Pancreas (tissue), 10 donors: Measurements from ENCODE around the gene RAB1B. TPM values are rescaled to one million over a fixed set of nuclear protein-coding genes. Genes with fewer than 3 reads are reported as not detected.

ENCODE experiments used
- ATAC-seq, 4 donors: fragments of 200-7000 bp; cut with Tn5 transposase; one replicate each; pipeline versions ENCODE4 v1.8.0 to v1.9.1; 2020; ENCODE audit warnings: mild to moderate bottlenecking in 4 of 4, moderate library complexity in 4 of 4
- DNase-seq, 6 donors: peaks; one replicate each; pipeline ENCODE4 v3.0.0-alpha.2; 2020
- FAIRE-seq: peaks from 2 replicates; lab custom pipeline; 2012; peaks lifted over from hg19 to GRCh38; lab: Jason Lieb, UNC
- H3K27ac ChIP-seq, 4 donors: fragments of 200-600 bp; sonication (generic); 1 replicate in 3 of 4; 2 replicates in 1 of 4; pipeline versions ENCODE4 v1.5.0 to v1.8.0; 2020
- H3K27me3 ChIP-seq, 4 donors: fragments of 200-600 bp; one replicate each; pipeline ENCODE4 v1.8.0; 2021
- H3K36me3 ChIP-seq, 3 donors: fragments of 200-600 bp; sonication (generic) in 1 of 3; one replicate each; pipeline versions ENCODE4 v1.5.0 to v1.8.0; 2020 to 2021
- H3K4me1 ChIP-seq, 3 donors: fragments of 200-600 bp; one replicate each; pipeline ENCODE4 v1.8.0; 2021
- H3K4me3 ChIP-seq, 4 donors: fragments of 200-600 bp; sonication (generic) in 2 of 4; one replicate each; pipeline versions ENCODE4 v1.5.0 to v1.8.0; 2020 to 2021
- H3K9me3 ChIP-seq, 4 donors: fragments of 200-600 bp; one replicate each; pipeline ENCODE4 v1.8.0; 2021
- CTCF ChIP-seq, 4 donors: fragments of 200-600 bp; sonication (generic) in 3 of 4; IDR thresholded peaks; one replicate each; pipeline versions ENCODE4 v1.5.0 to v1.8.0; 2021; ENCODE audit warnings: antibody characterized with exemption in 4 of 4
- whole genome bisulfite sequencing, 2 donors: extraction: QIAGEN DNeasy Blood & Tissue Kit; methylation state at CpG; one replicate each; pipeline ENCODE4 v1.1.7; 2013; 5-methylcytosine and 5-hydroxymethylcytosine counted together
- intact Hi-C, 3 donors: fragments of 100-400 bp; cut with DNase I; formaldehyde crosslinking; loops; one replicate each; pipeline versions ENCODE4 v1.11.1 to v1.14.2; 2022
- polyA plus RNA-seq, 2 donors: library from polyadenylated mRNA; stranded (reverse); fragments of 200-250 nt; gene quantifications; one replicate each; pipeline ENCODE4 v1.2.3, GENCODE V29; 2013
- total RNA-seq, 6 donors: library from RNA; stranded (reverse); fragmentation: NEBNext Ultra II Directional in 4 of 6; extraction: Animal tissue kit (Norgen Biotek cat#: 25700) in 4 of 6; gene quantifications; one replicate each; pipeline versions ENCODE4 v1.2.1 to v1.2.4, GENCODE V29; 2021 to 2023
- donor health status: healthy with polysubstance abuse.
- donor health status: DM: no; HTN: no; CAD: no; lungs with moderate emphysema.
- donor health status: DM: no; HTN: no; CAD: no.
- donor health status: control.
- donor health status: control.
- donor health status: Bipolar disorder and iron deficiency.
- donor health status: DM: yes; HTN: yes; CAD: no.
- donor health status: DM: no; HTN: no; CAD: no.
- donor health status: DM: no; HTN: no; CAD: no.
- donor health status: DM: yes; HTN: yes; CAD: no.

The RAB1B gene
- total and polyA plus RNA-seq, 8 donors = 36.8 to 96.2 (median 55.1) TPM

DNA sequence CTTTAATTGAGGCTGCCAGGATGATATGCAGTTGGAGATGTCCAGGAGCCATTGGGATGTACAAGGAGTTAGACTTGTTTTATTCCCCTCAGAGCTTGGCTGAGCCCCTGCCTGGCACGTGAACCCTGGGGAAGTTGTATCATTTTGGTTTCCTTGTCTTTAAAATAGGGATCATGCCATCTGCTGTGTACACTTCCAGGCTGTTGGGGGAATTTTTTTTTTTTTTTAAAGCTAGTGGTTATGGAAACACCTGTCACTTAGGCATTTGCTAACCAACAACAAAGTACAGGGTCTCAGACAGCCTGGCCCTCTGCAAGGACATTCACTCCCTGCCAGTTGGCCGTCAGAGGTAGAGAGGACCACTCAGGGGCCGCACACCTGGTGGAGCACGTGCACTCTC, 8.5 kb upstream of the RAB1B start:
- WGBS, 2 donors = 87 to 91% methylated on average over 4 of the region's 4 CpGs
- no peak for TF ChIP-seq CTCF (IDR thresholded peaks at IDR 0.05)
- Histone ChIP-seq H3K9me3 (no peaks in the 10 kb centered on the region), H3K27ac (no peak overlapping the region), H3K27me3 (no peaks in the 10 kb centered on the region), H3K4me3 (no peak overlapping the region), H3K36me3 (no peaks in the 10 kb centered on the region), H3K4me1 (peaks cover 0 to 6% (median 0%) of the 10 kb centered on the region in 3 donors)
- no peak for FAIRE-seq
- no peak for DNase-seq
- intact Hi-C loops = no loop called here
- ATAC-seq = no peak

DNA sequence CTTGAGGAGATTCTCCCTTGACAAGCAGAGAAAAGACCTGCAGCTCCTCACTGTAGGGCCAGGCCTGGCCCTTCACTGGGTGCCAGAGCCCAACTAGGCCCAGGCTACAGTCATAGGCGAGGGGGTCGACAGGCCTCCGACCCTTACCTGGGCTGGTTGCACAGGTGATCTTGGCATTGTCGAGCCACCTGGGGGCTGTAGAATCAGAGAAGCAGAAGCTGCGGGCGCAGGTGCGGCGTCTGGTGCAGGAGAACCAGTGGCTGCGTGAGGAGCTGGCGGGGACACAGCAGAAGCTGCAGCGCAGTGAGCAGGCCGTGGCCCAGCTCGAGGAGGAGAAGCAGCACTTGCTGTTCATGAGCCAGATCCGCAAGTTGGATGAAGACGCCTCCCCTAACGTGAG, 6.9 kb upstream of the RAB1B start:
- 92 to 95% methylated on average over 16 of the region's 16 CpGs for WGBS, 2 donors

DNA sequence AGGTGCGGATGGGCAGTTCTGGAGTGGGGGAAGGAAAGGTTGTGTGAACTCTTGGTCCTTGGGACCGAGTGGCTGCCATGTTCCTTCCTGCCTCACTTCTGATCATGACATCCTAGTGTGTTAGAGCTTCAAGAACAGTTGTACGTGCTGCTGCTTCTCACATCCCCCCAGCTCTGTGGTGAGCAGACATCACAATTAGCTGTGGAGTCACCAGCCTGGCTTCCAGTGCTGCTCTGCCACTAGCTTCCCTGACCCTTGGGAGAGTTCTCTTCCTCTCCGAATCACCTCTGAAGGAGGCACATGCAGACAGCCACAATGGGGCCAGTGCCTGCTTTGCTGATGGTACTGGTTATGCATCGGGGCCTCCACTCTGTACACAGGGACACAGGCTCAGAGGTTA, 6.2 kb upstream of the RAB1B start:
- Histone ChIP-seq H3K4me1 (peaks cover 0 to 6% (median 0%) of the 10 kb centered on the region in 3 donors), H3K36me3 (no peaks in the 10 kb centered on the region), H3K27me3 (no peaks in the 10 kb centered on the region), H3K9me3 (no peaks in the 10 kb centered on the region), H3K4me3 (no peak overlapping the region), H3K27ac (no peak overlapping the region)
- ATAC-seq (no peak), FAIRE-seq (no peak), DNase-seq (peak in 1 of 6 donors; percentile 25)
- intact Hi-C loops = no loop called here
- TF ChIP-seq CTCF (IDR thresholded peaks at IDR 0.05) = no peak
- WGBS, 2 donors = 93 to 94% methylated on average over 5 of the region's 5 CpGs

More for the DNA sequence above, 6.9 kb upstream of the RAB1B start:
- intact Hi-C loops = no loop called here
- Histone ChIP-seq H3K4me1 (peaks cover 0 to 6% (median 0%) of the 10 kb centered on the region in 3 donors), H3K9me3 (no peaks in the 10 kb centered on the region), H3K4me3 (no peak overlapping the region), H3K27ac (no peak overlapping the region), H3K27me3 (no peaks in the 10 kb centered on the region), H3K36me3 (no peaks in the 10 kb centered on the region)
- no peak for ATAC-seq
- no peak for FAIRE-seq
- TF ChIP-seq CTCF (IDR thresholded peaks at IDR 0.05) = no peak
- peak in 1 of 6 donors; percentile 67 for DNase-seq

DNA sequence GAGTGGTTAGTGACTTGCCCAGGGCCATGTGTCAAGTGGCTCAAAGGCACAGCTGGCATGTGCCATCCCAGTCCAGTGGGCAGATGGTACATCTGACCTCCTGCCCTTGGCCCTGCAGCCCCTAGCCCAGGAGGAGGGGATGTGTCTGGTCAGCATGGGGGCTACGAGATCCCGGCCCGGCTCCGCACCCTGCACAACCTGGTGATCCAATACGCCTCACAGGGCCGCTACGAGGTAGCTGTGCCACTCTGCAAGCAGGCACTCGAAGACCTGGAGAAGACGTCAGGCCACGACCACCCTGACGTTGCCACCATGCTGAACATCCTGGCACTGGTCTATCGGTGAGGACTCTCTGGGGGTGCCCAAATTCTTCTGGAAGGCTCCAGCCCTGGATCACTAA, 5.7 kb upstream of the RAB1B start:
- Histone ChIP-seq H3K36me3 (no peaks in the 10 kb centered on the region), H3K4me3 (no peak overlapping the region), H3K27me3 (no peaks in the 10 kb centered on the region), H3K4me1 (peaks cover 0 to 6% (median 0%) of the 10 kb centered on the region in 3 donors), H3K9me3 (no peaks in the 10 kb centered on the region), H3K27ac (no peak overlapping the region)
- ATAC-seq (no peak), DNase-seq (peak in 1 of 6 donors; percentile 62), FAIRE-seq (no peak)
- intact Hi-C loops = no loop called here
- WGBS, 2 donors = 95 to 98% methylated on average over 12 of the region's 12 CpGs
- no peak for TF ChIP-seq CTCF (IDR thresholded peaks at IDR 0.05)

DNA sequence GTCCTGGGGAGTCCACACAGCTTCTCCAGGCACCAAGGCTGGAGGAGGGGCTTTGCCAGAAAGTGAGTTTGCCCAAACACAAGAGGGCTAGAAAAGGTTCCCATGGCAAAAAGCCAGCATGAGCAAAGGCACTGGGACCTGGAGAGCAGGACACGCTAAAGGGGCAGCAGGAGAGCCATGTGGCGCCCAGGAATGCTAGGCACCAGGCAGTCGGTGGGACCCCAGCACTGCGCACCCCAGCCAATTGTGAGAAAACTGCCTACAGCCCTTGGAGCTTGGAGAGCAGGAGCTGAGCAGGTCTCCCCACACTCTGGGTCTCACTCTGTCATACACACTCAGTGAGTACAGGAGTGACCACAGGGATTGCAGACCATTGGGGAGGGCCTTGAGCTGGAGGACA, 5.2 kb upstream of the RAB1B start:
- Histone ChIP-seq H3K4me3 (no peak overlapping the region), H3K4me1 (peaks cover 0 to 6% (median 0%) of the 10 kb centered on the region in 3 donors), H3K36me3 (no peaks in the 10 kb centered on the region), H3K9me3 (no peaks in the 10 kb centered on the region), H3K27ac (no peak overlapping the region), H3K27me3 (no peaks in the 10 kb centered on the region)
- 94 to 98% methylated on average over 4 of the region's 4 CpGs for WGBS, 2 donors
- TF ChIP-seq CTCF (IDR thresholded peaks at IDR 0.05) = no peak
- ATAC-seq (no peak), FAIRE-seq (no peak), DNase-seq (no peak)
- intact Hi-C loops = no loop called here
